Panc1 (cell line): ENCODE measurements around the gene TSC1. TPM values are rescaled to one million over a fixed set of nuclear protein-coding genes. Genes with fewer than 3 reads are reported as not detected.

Experiments used
- ATAC-seq: fragments of 200-7000 bp; cut with Tn5 transposase; 2 replicates; pipeline ENCODE4 v1.9.1; 2020; ENCODE audit warnings: mild to moderate bottlenecking, moderate library complexity
- BruUV-seq: library from RNA; stranded (reverse); fragments of 400-500 nt; replicated peaks from 2 replicates; lab custom pipeline; 2021; lab: Mats Ljungman, UMichigan
- CTCF ChIA-PET: fragments of 300-600 bp; sonication (Branson Sonifier 250); formaldehyde crosslinking; loops from one replicate; lab custom pipeline; 2022; ENCODE audit warnings: antibody characterized with exemption; lab: Charles Lee
- POLR2A ChIA-PET: fragments of 300-600 bp; sonication (Branson Sonifier 250); formaldehyde crosslinking; loops from one replicate; lab custom pipeline; 2022; ENCODE audit warnings: antibody characterized with exemption; lab: Charles Lee
- DNase-seq: peaks from one replicate; pipeline ENCODE4 v3.0.0-alpha.2; 2010; ENCODE audit warnings: low read depth, low spot score
- H3K27ac ChIP-seq: 2 replicates; pipeline ENCODE4 v1.5.1; 2011; ENCODE audit warnings: mild to moderate bottlenecking, low read length, inconsistent platforms
- H3K27me3 ChIP-seq: fragments of 200-500 bp; sonication (Bioruptor generic); 2 replicates; pipeline ENCODE4 v1.6.0; 2014; ENCODE audit warnings: low read length, inconsistent platforms; ENCODE audit not compliant: control insufficient read depth, insufficient read depth
- H3K36me3 ChIP-seq: fragments of 200-500 bp; sonication (Bioruptor generic); 2 replicates; pipeline ENCODE4 v1.5.1; 2014; ENCODE audit warnings: inconsistent platforms, mild to moderate bottlenecking, low read length, moderate library complexity; ENCODE audit not compliant: control insufficient read depth, insufficient read depth
- H3K4me1 ChIP-seq: 2 replicates; pipeline ENCODE4 v1.5.1; 2011; ENCODE audit warnings: inconsistent platforms, mild to moderate bottlenecking, low read length, moderate library complexity; ENCODE audit not compliant: control insufficient read depth, insufficient read depth
- H3K4me3 ChIP-seq, 2 experiments: 2 replicates each; pipeline ENCODE4 v1.5.1; 2011 to 2012; ENCODE audit warnings: low read depth in 2 of 2, low read length in 2 of 2, mild to moderate bottlenecking in 2 of 2, inconsistent platforms in 1 of 2, moderate library complexity in 1 of 2
- H3K9me3 ChIP-seq: fragments of 200-500 bp; sonication (Bioruptor generic); 2 replicates; pipeline ENCODE4 v1.5.1; 2014; ENCODE audit warnings: low read depth, mild to moderate bottlenecking, inconsistent platforms, low read length, moderate library complexity; ENCODE audit not compliant: control insufficient read depth, insufficient read depth
- POLR2AphosphoS5 ChIP-seq: IDR thresholded peaks from 2 replicates; pipeline ENCODE4 v1.6.1; 2012; ENCODE audit warnings: mild to moderate bottlenecking, low read depth, low read length, moderate library complexity
- REST ChIP-seq, 2 experiments: IDR thresholded peaks; 2 replicates each; pipeline ENCODE4 v1.6.1; 2011 to 2012; ENCODE audit warnings: low read depth in 2 of 2, control low read depth in 1 of 2, low read length in 1 of 2, mild to moderate bottlenecking in 1 of 2, moderate library complexity in 1 of 2; ENCODE audit not compliant: insufficient read depth in 1 of 2
- SIN3A ChIP-seq: IDR thresholded peaks from 2 replicates; pipeline ENCODE4 v1.6.1; 2012; ENCODE audit warnings: low read depth, mild to moderate bottlenecking, low read length, moderate library complexity, borderline replicate concordance; ENCODE audit not compliant: insufficient read depth
- TCF7L2 ChIP-seq: IDR thresholded peaks from 2 replicates; pipeline ENCODE4 v1.6.1; 2011; ENCODE audit warnings: mild to moderate bottlenecking, low read depth, low read length, inconsistent platforms
- in situ Hi-C: cut with HindIII; loops from 2 replicates; pipeline ENCODE4 v1.10.0; 2016; ENCODE audit warnings: low sequenced_read_pairs, low pct_unique_long_range_greater_than_20kb
- intact Hi-C: fragments of 100-400 bp; cut with micrococcal nuclease; formaldehyde crosslinking; loops from one replicate; pipeline ENCODE4 v1.10.0; 2022; ENCODE audit not compliant: unreplicated experiment
- microRNA-seq: library from miRNA; unstranded; fragments of <30 nt; microRNA quantifications from one replicate; pipeline ENCODE4 v1.1.0, GENCODE V29; 2020; ENCODE audit not compliant: unreplicated experiment
- total RNA-seq: library from RNA; stranded (reverse); gene quantifications from one replicate; pipeline ENCODE4 v1.2.1, GENCODE V29; 2021; ENCODE audit not compliant: unreplicated experiment
- TF ChIP-seq, protein P1 (sequence below): fragments of 450-650 bp; IDR thresholded peaks from 2 replicates; pipeline ENCODE4 v1.5.1; 2017; ENCODE audit warnings: mild to moderate bottlenecking

TSC1 gene
- total RNA-seq, 1 experiment from 2014 or later = 27.4 TPM

DNA sequence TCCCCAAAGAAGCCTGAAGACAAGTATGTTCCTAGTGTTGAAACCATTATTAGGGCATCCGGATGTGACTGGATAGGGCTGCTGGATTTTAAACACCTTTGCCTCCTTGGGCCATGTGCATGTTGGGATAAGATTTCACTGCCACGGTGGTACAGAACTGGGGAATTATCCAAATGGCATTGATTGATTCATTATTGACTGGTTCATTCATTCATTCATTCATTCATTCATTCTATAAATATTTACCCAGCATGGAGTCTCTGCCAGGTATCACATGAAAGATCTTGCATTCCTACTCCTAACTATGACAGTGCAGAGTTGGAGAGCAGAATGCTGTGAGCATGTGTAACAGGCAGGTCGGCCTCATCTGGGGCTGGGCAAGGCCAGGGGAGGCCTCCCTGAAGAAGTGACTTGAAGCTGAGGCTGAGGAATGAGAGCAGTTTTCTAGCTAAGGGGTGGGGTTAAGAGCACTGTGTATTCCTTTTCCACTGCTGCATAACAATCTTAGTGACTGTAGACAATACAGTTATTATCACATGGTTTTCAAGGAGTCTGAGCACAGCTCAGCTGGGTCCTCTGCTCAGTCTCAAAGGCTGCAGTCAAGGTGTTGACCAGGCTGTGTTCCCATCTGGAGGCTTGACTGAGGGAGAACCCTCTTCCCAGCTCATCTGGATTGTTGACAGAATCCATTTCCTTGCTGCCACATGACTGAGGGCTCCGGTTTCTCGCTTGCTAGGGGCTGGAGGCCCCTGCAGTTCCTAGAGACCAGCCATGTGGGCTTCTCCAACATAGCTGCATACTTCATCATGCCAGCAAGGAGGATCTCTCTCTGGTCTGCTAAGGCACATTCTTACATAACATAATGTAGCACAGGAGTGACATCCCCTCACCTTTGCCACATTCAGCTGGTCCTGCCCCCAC, 102.0 kb downstream of the TSC1 start:
- Histone ChIP-seq H3K36me3 (no peaks in the 10 kb centered on the region), H3K4me3 (no peak overlapping the region), H3K9me3 (no peaks in the 10 kb centered on the region), H3K27me3 (no peaks in the 10 kb centered on the region), H3K4me1 (no peaks in the 10 kb centered on the region), H3K27ac (no peak overlapping the region)
- no TSS peak for BruUV-seq
- ChIA-PET CTCF (no interaction called here), POLR2A (interaction anchor here (0.5 kb wide), 1 partner anchor 37 kb away, joined by 5 read pairs; the partner anchor contains the start of gene SPACA9)
- in situ Hi-C loops (no loop called here), intact Hi-C loops (no loop called here)
- DNase-seq (no peak), ATAC-seq (no peak)
- TF ChIP-seq SIN3A (no peak), TCF7L2 (no peak), POLR2AphosphoS5 (no peak), REST (IDR thresholded peaks at IDR 0.05; ENCODE audit: insufficient read depth in 1 of 2, low read depth in 2 of 2, low read length in 1 of 2) (no peak)
- TF ChIP-seq, protein P1, sequence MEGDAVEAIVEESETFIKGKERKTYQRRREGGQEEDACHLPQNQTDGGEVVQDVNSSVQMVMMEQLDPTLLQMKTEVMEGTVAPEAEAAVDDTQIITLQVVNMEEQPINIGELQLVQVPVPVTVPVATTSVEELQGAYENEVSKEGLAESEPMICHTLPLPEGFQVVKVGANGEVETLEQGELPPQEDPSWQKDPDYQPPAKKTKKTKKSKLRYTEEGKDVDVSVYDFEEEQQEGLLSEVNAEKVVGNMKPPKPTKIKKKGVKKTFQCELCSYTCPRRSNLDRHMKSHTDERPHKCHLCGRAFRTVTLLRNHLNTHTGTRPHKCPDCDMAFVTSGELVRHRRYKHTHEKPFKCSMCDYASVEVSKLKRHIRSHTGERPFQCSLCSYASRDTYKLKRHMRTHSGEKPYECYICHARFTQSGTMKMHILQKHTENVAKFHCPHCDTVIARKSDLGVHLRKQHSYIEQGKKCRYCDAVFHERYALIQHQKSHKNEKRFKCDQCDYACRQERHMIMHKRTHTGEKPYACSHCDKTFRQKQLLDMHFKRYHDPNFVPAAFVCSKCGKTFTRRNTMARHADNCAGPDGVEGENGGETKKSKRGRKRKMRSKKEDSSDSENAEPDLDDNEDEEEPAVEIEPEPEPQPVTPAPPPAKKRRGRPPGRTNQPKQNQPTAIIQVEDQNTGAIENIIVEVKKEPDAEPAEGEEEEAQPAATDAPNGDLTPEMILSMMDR = no peak

Small RNAs within 50 kb of the gene (microRNA-seq; reads per million reads assigned to microRNA genes)
- not detected for gene MIR548AW

Other genes with a start within 250 kb of the TSC1 start
- 0.39 TPM for gene AK8, start 66.3 kb downstream of the TSC1 start, total RNA-seq
- 3.0 TPM for gene SPACA9, start 65.7 kb downstream of the TSC1 start, total RNA-seq
- gene GFI1B, start 34.1 kb upstream of the TSC1 start, total RNA-seq = 0.08 TPM
- 47.7 TPM for gene GTF3C5, start 86.4 kb upstream of the TSC1 start, total RNA-seq
- gene CEL, start 117.4 kb upstream of the TSC1 start, total RNA-seq = 4.3 TPM
- 25.8 TPM for gene RALGDS, start 176.6 kb upstream of the TSC1 start, total RNA-seq
- gene GBGT1, start 219.3 kb upstream of the TSC1 start, total RNA-seq = 1.8 TPM